Gastrocnemius medialis (tissue), 4 donors: ENCODE data around the gene NSF.

Source experiments
- POLR2A ChIP-seq, 2 donors: fragments of 450-650 bp; IDR thresholded peaks; one replicate each; pipeline ENCODE4 v1.6.1; 2017; ENCODE audit warnings: antibody characterized with exemption in 2 of 2, mild to moderate bottlenecking in 2 of 2, moderate library complexity in 2 of 2
- TF ChIP-seq, protein P1 (sequence below), 5 experiments: fragments of 450-650 bp in 3 of 5; fragments of 200-600 bp in 2 of 5; sonication (generic) in 2 of 5; IDR thresholded peaks in 4 of 5; conservative IDR thresholded peaks in 1 of 5; 1 replicate in 4 of 5; 2 replicates in 1 of 5; pipeline ENCODE4 v1.5.1; 2016 to 2019; ENCODE audit warnings: antibody characterized with exemption in 5 of 5, mild to moderate bottlenecking in 3 of 5, moderate library complexity in 3 of 5

DNA sequence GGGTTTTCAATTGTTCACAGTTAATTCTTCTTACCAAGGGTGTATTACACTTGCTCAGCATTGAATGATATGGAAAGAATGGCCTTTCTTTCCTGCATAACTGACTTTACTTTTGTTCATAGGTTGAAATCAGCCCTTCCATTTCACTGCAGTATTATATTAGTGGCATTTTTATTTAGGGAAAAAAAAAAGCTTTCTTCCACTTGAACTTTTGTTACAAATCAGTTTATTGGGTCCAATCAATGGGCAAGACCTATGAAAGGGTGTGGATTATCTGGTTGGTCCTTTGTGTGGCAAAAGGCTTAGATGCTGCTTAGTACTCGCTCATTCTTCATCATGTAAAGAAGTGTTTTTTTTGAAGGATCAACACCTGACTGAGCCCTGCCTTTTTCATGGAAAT lies 154.0 kb downstream of the NSF start:
- TF ChIP-seq, protein P1, sequence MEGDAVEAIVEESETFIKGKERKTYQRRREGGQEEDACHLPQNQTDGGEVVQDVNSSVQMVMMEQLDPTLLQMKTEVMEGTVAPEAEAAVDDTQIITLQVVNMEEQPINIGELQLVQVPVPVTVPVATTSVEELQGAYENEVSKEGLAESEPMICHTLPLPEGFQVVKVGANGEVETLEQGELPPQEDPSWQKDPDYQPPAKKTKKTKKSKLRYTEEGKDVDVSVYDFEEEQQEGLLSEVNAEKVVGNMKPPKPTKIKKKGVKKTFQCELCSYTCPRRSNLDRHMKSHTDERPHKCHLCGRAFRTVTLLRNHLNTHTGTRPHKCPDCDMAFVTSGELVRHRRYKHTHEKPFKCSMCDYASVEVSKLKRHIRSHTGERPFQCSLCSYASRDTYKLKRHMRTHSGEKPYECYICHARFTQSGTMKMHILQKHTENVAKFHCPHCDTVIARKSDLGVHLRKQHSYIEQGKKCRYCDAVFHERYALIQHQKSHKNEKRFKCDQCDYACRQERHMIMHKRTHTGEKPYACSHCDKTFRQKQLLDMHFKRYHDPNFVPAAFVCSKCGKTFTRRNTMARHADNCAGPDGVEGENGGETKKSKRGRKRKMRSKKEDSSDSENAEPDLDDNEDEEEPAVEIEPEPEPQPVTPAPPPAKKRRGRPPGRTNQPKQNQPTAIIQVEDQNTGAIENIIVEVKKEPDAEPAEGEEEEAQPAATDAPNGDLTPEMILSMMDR (IDR thresholded peaks at IDR 0.05 in 4 of 5, conservative IDR thresholded peaks at IDR 0.05 in 1 of 5): no peak
- no peak for TF ChIP-seq POLR2A (IDR thresholded peaks at IDR 0.05)
